ENCODE measurements around the gene FIG4.
"Not testable (repeated sequence)": the region's sequence is repeated elsewhere in the genome, so short reads cannot be mapped to it uniquely, and the experiment has no call there.

The FIG4 gene

DNA sequence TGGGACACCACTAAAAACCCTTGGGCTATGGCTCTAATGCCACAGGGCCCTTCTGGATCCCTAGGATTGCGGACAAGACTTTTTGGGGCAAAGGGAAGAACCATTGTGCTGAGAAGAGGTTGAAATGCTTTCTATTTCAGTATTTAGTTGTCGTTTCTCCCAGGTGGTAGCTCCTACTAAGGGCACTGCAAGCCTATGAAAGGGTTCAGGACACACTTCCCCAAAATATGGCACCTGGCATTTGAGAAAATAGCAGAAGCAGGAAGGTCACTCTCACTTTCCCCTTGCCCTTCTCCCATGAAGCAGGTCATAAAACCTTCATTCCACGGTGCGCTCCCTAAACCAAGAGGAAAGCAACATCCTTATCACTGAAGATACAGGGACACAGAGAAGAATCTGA lies 161.6 kb downstream of the FIG4 start:
- DNase-seq: no peak

DNA sequence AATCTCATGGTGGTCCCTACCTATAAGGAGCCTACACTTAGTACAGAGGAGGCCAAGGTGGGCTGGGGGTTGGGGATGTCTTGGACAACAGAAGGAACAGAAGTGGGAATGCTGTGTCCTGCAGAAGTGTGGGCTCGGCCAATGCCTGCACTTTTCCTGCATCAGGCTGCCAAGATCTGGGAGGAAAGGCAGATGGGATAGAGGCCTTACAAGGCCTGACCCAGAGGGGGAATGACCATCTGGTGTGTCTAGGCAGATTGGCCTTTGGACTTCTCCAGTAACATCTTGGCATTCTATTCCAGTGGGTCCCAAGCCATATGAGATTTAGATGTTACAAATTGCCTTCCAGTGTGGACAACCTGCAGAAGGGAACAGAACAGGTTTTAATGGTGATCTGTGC lies 162.3 kb downstream of the FIG4 start:
- no peak for DNase-seq

DNA sequence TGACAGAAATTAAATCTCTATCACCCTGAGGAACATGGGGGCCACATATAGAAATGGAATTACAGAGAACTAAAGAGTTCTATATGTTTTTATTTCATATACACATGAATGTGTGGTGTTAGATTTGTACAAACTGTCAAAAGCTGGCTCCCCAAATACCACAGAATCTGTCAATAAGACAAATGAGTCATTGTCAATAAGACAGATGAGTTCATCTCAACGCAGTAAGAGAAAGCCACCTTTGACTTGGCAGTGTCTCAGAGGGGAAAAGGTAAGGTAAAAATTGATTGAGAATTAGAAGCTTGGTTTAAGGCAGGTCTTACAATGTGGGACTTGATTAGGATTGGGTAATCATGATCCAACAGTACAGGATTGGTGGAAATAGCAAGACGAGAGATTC lies 162.9 kb downstream of the FIG4 start:
- no peak for DNase-seq

DNA sequence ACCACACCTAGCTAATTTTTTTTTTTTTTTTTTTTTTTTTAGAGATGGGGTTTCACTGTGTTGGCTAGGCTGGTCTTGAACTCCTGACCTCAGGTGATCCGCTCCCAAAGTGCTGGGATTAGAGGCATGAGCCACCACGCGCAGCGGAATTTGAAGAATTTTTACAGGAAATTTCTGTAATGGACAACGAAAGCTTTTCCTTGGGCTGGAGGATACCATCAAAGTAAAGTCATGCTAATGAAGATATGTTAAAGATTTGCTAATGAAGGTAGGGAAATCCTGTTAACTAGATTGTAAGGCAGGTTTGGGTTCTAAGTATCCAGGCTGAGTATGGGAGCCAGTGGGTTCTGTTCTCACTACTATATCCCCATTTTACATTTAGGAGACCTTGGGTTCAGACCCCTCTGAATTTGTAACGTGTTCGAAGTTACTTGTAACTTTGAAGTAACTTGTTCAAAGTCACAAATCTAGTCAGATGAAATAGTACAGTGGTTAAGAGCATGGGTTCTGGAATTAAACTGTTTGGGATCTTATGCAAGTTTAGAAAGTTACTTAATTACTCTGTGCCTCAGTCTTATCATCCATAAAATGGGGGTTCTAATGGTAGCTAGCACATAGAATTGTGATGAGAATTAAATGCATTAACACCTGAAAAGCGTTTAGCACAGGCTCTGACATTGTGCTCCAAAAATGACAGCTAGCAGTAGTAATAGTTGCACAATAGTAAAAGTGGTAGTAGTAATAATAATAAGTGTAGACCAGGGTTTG lies 163.6 kb downstream of the FIG4 start:
- DNase-seq: no peak

DNA sequence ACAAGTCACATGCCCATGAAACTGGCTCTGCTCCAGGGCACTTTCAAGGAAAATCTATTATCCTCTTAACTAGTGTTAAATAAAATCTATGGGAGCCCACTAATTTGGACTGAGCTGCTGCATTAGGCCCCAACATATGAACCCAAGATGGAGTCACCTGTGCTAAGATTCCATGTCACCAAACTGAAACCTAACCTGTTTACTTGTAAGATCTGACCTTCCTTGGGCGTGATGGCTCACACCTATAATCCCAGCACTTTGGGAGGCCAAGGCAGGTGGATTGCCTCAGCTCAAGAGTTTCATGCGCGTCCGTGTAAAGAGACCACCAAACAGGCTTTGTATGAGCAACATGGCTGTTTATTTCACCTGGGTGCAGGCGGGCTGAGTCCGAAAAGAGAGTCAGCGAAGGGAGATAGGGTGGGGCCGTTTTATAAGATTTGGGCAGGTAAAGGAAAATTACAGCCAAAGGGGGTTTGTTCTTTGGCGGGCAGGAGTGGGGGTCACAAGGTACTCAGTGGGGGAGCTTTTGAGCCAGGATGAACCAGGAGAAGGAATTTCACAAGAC lies 164.5 kb downstream of the FIG4 start:
- DNase-seq: not testable (repeated sequence)

DNA sequence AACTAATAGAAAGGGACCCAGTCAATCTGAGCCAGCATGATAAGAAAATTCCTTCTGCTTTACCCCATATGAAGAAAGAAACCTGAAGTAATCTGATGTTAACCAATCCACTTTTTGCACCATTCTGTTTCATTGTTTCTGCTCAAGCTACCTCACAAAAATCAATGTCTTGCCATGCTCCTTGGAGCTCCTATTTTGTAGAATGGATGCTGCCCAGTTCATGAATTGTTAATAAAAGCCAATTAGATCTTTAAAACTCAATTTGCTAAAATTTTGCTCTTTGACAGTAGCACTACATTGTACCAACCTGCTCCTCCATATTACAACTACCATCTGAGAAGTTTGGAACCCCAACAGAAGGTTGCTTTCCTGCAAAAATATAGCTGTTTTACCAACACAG lies 170.8 kb downstream of the FIG4 start:
- DNase-seq: no peak

DNA sequence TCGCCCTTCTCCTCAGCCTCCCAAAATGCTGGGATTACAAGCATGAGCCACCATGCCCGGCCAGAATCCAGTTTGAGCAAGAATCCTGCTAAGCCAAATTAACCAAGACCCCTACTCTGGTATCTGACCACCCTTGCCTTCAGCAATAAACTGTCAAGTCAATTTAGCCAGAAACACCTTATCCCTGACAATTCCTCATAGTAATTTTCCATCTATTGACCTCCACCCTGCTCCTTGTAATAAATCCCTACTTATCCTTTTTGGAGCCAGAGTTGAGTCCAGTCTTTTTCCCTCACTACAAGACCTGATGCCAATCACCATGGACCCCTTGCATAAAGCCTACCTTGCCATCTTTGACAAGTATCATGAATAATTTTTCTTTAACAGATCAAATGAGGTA lies 173.0 kb downstream of the FIG4 start:
- DNase-seq: no peak

DNA sequence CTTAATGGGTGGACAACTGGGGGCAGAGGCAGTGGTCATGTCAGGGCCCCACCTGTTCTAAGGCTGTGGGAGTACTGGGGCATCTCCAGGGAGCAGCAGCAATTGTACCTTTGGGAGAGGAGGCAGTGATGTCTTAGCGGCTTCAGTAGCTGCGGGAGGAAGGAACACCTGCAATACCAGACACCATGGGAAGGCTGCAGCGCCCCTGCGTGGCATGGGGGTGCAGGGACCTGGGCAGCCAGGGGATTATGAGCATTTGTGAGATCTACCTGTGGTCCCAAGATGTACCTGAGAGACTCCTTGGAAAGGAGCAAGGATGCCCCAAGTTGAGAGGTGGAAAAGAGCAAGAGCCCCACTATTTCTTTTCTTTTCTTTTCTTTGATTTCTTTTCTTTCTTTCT lies 174.9 kb downstream of the FIG4 start:
- no peak for DNase-seq

DNA sequence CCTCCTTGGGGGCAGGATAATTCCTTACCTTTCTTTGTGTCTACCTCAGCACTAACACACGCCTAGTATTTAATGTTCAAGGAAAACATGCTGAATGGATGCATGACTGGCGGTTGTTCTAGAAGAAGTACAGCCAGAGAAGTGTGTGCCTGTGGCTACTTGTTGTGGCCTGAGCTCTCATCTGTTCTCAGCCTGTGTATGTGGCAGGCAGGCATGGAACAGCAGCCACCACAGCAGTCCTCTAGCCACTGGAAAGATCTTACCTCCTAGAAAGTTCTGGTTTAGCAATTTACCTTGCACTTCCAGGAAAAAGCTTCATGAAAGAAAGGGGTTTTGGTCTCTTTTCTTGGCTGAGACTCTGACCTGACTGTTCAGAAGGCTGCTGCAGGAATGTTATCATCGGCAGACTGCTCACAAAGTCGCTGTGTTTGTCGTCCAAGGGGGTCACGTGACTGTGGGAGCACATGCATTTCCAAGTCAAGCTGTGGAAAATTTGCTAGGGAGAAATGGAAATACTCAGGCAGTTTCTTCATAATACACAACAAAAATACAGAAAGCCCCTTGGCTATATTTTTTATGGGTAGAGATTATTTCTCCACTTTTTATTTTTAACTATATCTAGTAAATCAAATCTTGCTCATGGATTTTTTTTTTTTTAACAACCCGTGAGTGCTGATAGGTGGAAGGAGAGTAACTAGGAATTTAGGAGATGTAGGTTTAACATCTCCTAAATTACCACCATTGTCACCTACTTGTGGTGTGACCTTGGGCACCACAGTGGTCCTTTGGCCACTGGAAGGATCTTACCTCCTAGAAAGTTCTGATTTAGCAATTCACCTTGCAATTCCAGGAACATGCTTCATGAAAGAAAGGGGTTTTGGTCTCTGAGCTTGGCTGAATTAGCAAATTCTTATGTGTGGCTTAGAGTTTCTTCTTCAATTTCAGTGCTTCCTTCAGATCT lies 176.2 kb downstream of the FIG4 start:
- peak in 47 of 51 donors; percentile 2 to 87 (median 60) for DNase-seq

DNA sequence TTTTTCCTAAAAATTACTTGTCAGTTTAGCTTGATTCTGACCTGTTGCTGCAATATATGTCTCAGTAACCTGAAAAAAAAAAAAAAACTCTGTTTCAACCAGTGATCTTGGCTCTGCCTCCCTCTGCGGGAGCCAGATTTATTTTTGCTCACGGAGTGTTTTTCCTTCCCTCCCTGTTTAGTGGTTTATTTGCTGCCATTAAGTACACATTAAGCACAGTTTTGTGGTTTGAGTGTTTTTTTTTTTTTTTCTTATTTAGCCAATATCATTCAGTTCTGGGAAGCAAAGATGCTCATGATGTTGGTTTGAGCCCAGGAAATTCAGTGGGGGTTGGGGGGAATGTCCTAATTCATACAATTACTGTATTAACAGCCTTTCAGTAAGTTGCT lies 176.9 kb downstream of the FIG4 start:
- DNase-seq: no peak

DNA sequence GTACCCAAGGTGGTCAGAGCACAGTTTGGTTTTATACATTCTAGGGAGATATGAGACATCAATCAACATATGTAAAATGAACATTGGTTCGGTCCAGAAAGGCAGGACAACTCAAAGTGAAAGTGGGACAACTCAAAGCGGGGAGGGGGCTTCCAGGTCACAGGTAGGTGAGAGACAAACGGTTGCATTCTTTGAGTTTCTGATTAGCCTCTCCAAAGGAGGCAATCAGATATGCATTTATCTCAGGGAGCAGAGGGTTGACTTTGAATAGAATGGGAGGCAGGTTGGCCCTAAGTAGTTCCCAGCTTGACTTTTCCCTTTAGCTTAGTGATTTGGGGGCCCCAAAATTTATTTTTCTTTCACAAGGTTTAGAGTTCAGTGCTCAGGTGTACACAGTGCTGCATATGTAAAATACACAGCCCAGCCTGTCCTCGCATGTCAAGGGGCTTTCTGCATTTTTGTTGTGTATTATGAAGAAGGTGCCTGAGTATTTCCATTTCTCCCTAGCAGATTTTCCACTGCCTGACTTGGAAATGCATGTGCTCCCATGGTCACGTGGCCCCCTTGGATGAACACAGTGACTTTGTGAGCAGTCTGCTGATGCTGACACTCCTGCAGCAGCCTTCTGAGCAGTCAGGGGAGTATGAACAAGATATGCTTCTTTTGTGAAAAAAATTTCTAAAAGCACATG lies 178.4 kb downstream of the FIG4 start:
- DNase-seq: peak in 40 of 51 donors; percentile 6 to 87 (median 58)

DNA sequence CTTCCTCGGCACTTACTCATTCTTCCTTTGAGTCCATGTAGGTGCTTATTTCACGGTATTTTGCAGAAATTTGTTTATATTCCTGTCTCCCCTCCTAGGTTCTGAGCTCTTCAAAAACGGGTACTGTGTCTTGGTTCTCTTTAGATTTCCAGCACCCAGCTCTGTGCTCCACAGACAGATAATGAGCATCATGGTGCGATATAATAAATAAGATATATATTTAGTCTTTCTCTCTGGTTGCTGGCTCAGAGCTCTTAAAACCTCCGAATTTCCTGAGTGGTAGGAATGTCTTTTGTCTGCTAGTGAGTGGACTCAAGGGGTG lies 179.0 kb downstream of the FIG4 start:
- no peak for DNase-seq

DNA sequence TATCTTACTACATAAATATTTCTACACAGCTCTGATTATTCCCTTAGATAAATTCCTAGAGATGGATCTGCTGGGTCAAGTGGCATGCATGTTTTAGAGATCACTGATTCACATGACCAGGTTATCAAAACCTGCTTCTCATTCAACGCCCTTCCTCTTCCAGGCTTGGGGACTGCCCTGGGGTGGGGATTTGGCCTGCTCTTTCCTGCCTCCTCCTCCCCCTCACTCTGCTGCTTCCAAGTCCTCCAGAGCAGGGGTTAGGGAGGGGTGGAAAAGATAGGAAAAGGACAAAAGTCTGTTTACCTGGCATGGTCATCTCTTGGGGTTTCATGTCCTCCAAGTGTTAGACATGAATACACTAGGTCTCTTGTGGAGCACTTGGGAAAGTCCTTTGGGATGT lies 181.5 kb downstream of the FIG4 start:
- no peak for DNase-seq

DNA sequence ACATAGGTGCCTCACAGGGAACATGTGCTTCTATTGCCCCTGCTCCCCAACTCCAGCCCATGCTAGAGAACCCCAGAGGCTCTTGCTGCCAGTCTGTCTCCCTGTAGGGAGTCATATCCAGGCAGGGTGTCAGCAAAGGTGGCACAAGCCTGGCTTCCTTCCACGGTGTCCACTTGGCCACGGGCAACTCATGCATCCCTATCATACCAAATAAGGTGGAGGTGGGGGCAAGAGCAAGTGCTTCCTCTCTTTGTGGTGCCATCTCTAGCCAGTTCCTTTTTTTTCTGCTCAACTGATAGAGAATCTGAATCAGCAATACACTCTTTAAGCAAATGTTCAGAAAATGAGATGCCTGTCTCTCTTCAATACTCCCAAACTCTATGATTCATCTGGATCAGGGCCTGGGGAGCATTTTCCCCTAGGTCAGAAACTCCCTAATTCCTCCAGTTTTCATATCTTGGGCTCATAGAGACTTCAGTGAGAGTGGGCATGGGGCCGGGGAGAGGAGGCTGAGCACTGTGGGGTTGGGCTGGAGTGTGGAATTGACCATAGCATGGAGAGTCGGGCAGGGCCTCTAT lies 182.0 kb downstream of the FIG4 start:
- DNase-seq: peak in 1 of 51 donors; percentile 5

DNA sequence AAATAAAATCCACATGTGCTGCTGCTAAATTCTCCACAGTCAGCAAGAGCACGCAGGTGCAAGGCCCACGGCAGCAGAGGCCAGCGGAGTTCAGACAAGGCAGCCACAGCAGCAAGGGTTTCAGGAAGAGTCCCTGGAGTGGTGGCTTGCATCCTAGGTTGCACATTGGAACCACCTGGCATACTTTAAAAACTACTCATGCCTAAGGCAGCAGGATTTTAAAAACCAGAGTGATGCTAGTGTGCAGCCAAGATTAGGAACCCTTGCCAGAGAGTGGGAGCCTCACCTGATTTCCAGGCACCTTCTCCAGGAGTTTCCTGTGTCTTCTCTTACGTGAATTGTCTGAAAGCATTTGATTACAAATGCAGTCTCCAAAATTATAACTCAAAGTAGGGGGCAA lies 183.0 kb downstream of the FIG4 start:
- DNase-seq: no peak

DNA sequence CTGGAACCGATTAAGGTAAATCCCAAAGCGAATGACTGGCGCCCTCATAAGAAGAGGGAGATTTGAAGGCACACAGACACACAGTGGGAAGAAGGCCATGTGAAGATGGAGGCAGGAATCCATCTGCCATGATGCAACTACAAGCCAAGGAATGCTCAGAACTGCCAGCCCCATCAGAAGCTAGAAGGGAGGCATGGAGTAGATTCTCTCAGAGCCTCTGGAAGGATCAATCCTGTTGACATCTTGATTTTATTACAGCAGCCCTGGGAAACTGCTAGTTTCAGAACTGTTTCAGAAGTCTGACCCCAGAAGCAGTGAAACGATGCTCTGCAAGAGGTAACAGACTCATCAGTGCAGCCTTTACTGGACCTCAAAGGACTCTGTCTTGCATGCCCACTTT lies 183.5 kb downstream of the FIG4 start:
- no peak for DNase-seq
